Fibroblast of lung (primary cell): ENCODE results near the gene UBD.

Experiments used
- CTCF ChIP-seq, 2 donors: IDR thresholded peaks in 1 of 2; conservative IDR thresholded peaks in 1 of 2; 1 replicate in 1 of 2; 2 replicates in 1 of 2; pipeline ENCODE4 v1.5.1; 2011 to 2012; ENCODE audit warnings: low read length in 2 of 2, control low read depth in 1 of 2, inconsistent platforms in 1 of 2, low read depth in 1 of 2, mild to moderate bottlenecking in 1 of 2
- EZH2 ChIP-seq: IDR thresholded peaks from 2 replicates; pipeline ENCODE4 v1.5.1; 2012; ENCODE audit warnings: low read length, control low read depth, mild to moderate bottlenecking; ENCODE audit errors: missing control alignments

- TF ChIP-seq CTCF (conservative IDR thresholded peaks at IDR 0.05 in 1 of 2, IDR thresholded peaks at IDR 0.05 in 1 of 2; ENCODE audit: low read depth in 1 of 2, low read length in 2 of 2): no peak
- TF ChIP-seq EZH2: no peak
Measured at GRCh38 chr6:29576056-29576455, 16.5 kb upstream of the UBD start.
